H9 (cell line): ENCODE data around the gene C10orf143. TPM values are rescaled to one million over a fixed set of nuclear protein-coding genes. Genes with fewer than 3 reads are reported as not detected.

Experiments used
- DNase-seq: peaks from one replicate; pipeline ENCODE4 v3.0.0-alpha.2; 2017
- H2AFZ ChIP-seq: one replicate; pipeline ENCODE4 v1.6.1; 2013; ENCODE audit warnings: mild to moderate bottlenecking, low read length, control low read depth, moderate library complexity
- H2AK5ac ChIP-seq: 2 replicates; pipeline ENCODE4 v1.6.1; 2013; ENCODE audit warnings: low read length, control low read depth, mixed read lengths; ENCODE audit not compliant: insufficient read length
- H2BK120ac ChIP-seq: one replicate; pipeline ENCODE4 v1.6.1; 2013; ENCODE audit warnings: low read depth, mild to moderate bottlenecking, low read length, control low read depth, inconsistent platforms; ENCODE audit not compliant: poor library complexity, severe bottlenecking
- H2BK12ac ChIP-seq: 2 replicates; pipeline ENCODE4 v1.6.1; 2013; ENCODE audit warnings: low read length, control low read depth, mixed read lengths, low read depth; ENCODE audit not compliant: insufficient read length
- H2BK15ac ChIP-seq: 2 replicates; pipeline ENCODE4 v1.6.1; 2013; ENCODE audit warnings: low read depth, low read length, control low read depth
- H2BK20ac ChIP-seq: one replicate; pipeline ENCODE4 v1.6.1; 2013; ENCODE audit warnings: low read depth, mild to moderate bottlenecking, low read length, control low read depth, inconsistent platforms; ENCODE audit not compliant: poor library complexity, severe bottlenecking
- H2BK5ac ChIP-seq: 2 replicates; pipeline ENCODE4 v1.6.1; 2013; ENCODE audit warnings: low read length, control low read depth, mixed read lengths; ENCODE audit not compliant: insufficient read length
- H3K14ac ChIP-seq: 2 replicates; pipeline ENCODE4 v1.6.1; 2013; ENCODE audit warnings: low read length, control low read depth; ENCODE audit not compliant: insufficient read depth
- H3K18ac ChIP-seq: 2 replicates; pipeline ENCODE4 v1.6.1; 2013; ENCODE audit warnings: low read depth, mild to moderate bottlenecking, mixed read lengths, low read length, control low read depth; ENCODE audit not compliant: insufficient read length
- H3K23ac ChIP-seq: 2 replicates; pipeline ENCODE4 v1.6.1; 2013; ENCODE audit warnings: low read length, control low read depth, mixed read lengths, low read depth; ENCODE audit not compliant: insufficient read length
- H3K23me2 ChIP-seq: 2 replicates; pipeline ENCODE4 v1.6.1; 2013; ENCODE audit warnings: low read depth, mild to moderate bottlenecking, mixed read lengths, low read length, control low read depth; ENCODE audit not compliant: insufficient read length, poor library complexity, severe bottlenecking
- H3K27ac ChIP-seq: 2 replicates; pipeline ENCODE4 v1.5.1; 2013; ENCODE audit warnings: low read length, control low read depth, mixed read lengths, low read depth; ENCODE audit not compliant: insufficient read length
- H3K27me3 ChIP-seq: 2 replicates; pipeline ENCODE4 v1.6.1; 2013; ENCODE audit warnings: low read length, control low read depth, inconsistent platforms; ENCODE audit not compliant: insufficient read depth
- H3K4ac ChIP-seq: 2 replicates; pipeline ENCODE4 v1.6.1; 2013; ENCODE audit warnings: low read depth, mild to moderate bottlenecking, control low read depth, inconsistent platforms, low read length, moderate library complexity
- H3K4me1 ChIP-seq: 2 replicates; pipeline ENCODE4 v1.6.1; 2013; ENCODE audit warnings: low read length, control low read depth, inconsistent platforms; ENCODE audit not compliant: insufficient read depth
- H3K4me2 ChIP-seq: 2 replicates; pipeline ENCODE4 v1.6.1; 2013; ENCODE audit warnings: low read length, control low read depth, mixed read lengths; ENCODE audit not compliant: insufficient read length, insufficient read depth
- H3K56ac ChIP-seq: 2 replicates; pipeline ENCODE4 v1.6.1; 2013; ENCODE audit warnings: low read depth, mild to moderate bottlenecking, mixed read lengths, low read length, control low read depth; ENCODE audit not compliant: insufficient read length
- H3K79me1 ChIP-seq: 2 replicates; pipeline ENCODE4 v1.6.1; 2013; ENCODE audit warnings: low read depth, mild to moderate bottlenecking, moderate library complexity, low read length, control low read depth, inconsistent platforms; ENCODE audit not compliant: insufficient read depth, poor library complexity, severe bottlenecking
- H3K79me2 ChIP-seq: 2 replicates; pipeline ENCODE4 v1.6.1; 2013; ENCODE audit warnings: low read length, control low read depth, inconsistent platforms; ENCODE audit not compliant: insufficient read depth
- H3K9ac ChIP-seq: 2 replicates; pipeline ENCODE4 v1.6.1; 2013; ENCODE audit warnings: low read length, control low read depth, mixed read lengths; ENCODE audit not compliant: insufficient read length; ENCODE audit errors: extremely low read depth
- H3K9me3 ChIP-seq: one replicate; pipeline ENCODE4 v1.6.1; 2013; ENCODE audit warnings: low read depth, low read length, inconsistent platforms; ENCODE audit not compliant: control insufficient read depth
- H3T11ph ChIP-seq: one replicate; pipeline ENCODE4 v1.6.1; 2013; ENCODE audit warnings: mild to moderate bottlenecking, low read length, control low read depth, inconsistent platforms
- H4K20me1 ChIP-seq: one replicate; pipeline ENCODE4 v1.6.1; 2013; ENCODE audit not compliant: control insufficient read depth, insufficient read length, insufficient read depth
- H4K5ac ChIP-seq: 2 replicates; pipeline ENCODE4 v1.6.1; 2013; ENCODE audit warnings: low read depth, mild to moderate bottlenecking, mixed read lengths, low read length, control low read depth; ENCODE audit not compliant: insufficient read length
- H4K8ac ChIP-seq: replicated peaks from 2 replicates; pipeline ENCODE4 v1.6.1; 2013; ENCODE audit warnings: low read length, control low read depth, mixed read lengths, low read depth; ENCODE audit not compliant: insufficient read length
- H4K91ac ChIP-seq: 2 replicates; pipeline ENCODE4 v1.6.1; 2013; ENCODE audit warnings: low read depth, mild to moderate bottlenecking, moderate library complexity, mixed read lengths, low read length, control low read depth; ENCODE audit not compliant: insufficient read length
- H3K27ac Mint-ChIP-seq, 3 experiments: 2 replicates in 2 of 3; 3 replicates in 1 of 3; pipeline ENCODE4 v1.8.0; 2020 to 2021; ENCODE audit warnings: mixed read lengths in 3 of 3, mild to moderate bottlenecking in 1 of 3, moderate library complexity in 1 of 3
- H3K27me3 Mint-ChIP-seq: 2 replicates; pipeline ENCODE4 v1.8.0; 2021; ENCODE audit warnings: low read depth, mild to moderate bottlenecking, moderate library complexity, mixed read lengths
- H3K36me3 Mint-ChIP-seq, 3 experiments: 2 replicates in 2 of 3; 3 replicates in 1 of 3; pipeline ENCODE4 v1.8.0; 2020 to 2021; ENCODE audit warnings: low read depth in 3 of 3, mixed read lengths in 3 of 3; ENCODE audit not compliant: insufficient read depth in 1 of 3
- H3K4me1 Mint-ChIP-seq, 2 experiments: 2 replicates each; pipeline ENCODE4 v1.8.0; 2020; ENCODE audit warnings: mixed read lengths in 2 of 2
- H3K4me3 Mint-ChIP-seq, 2 experiments: 2 replicates in 1 of 2; 3 replicates in 1 of 2; pipeline ENCODE4 v1.8.0; 2020 to 2021; ENCODE audit warnings: mild to moderate bottlenecking in 2 of 2, mixed read lengths in 2 of 2, moderate library complexity in 1 of 2
- H3K9me3 Mint-ChIP-seq, 2 experiments: 2 replicates in 1 of 2; 3 replicates in 1 of 2; pipeline ENCODE4 v1.8.0; 2020; ENCODE audit warnings: mild to moderate bottlenecking in 2 of 2, mixed read lengths in 2 of 2, moderate library complexity in 1 of 2
- CTCF ChIP-seq: fragments of 200-600 bp; sonication (generic); conservative IDR thresholded peaks from 3 replicates; pipeline ENCODE4 v1.8.0; 2021; ENCODE audit warnings: antibody characterized with exemption, mild to moderate bottlenecking
- WGBS: extraction: QIAGEN DNeasy Blood & Tissue Kit; methylation state at CpG from one replicate; pipeline ENCODE4 v1.1.7; 2013; ENCODE audit warnings: missing lambda C conversion rate, low lambda C conversion rate, mixed read lengths; ENCODE audit not compliant: insufficient read length; ENCODE audit errors: extremely low coverage; 5-methylcytosine and 5-hydroxymethylcytosine counted together
- total RNA-seq: library from RNA; stranded (reverse); gene quantifications from 2 replicates; pipeline ENCODE4 v1.2.1, GENCODE V29; 2021

Gene C10orf143
- total RNA-seq, 1 experiment from 2014 or later, result 0.94 TPM

- Histone ChIP-seq H3K9ac (no peak overlapping the region), H3K27ac (no peak overlapping the region), H2BK20ac (no peak overlapping the region), H2AFZ (no peak overlapping the region), H2BK120ac (no peak overlapping the region), H3K23me2 (peaks cover 10% of the 10 kb centered on the region), H3K79me2 (peaks cover 43% of the 10 kb centered on the region; the same call in 1 of the 2 replicates), H3K4ac (no peak overlapping the region), H3K79me1 (peaks cover 10% of the 10 kb centered on the region), H2AK5ac (no peak overlapping the region), H3K4me1 (peaks cover 7% of the 10 kb centered on the region; the same call in 1 of the 2 replicates), H3K23ac (no peak overlapping the region), H4K20me1 (no peaks in the 10 kb centered on the region), H3K18ac (no peak overlapping the region), H3T11ph (no peak overlapping the region), H3K27me3 (no peaks in the 10 kb centered on the region), H4K8ac (no peak overlapping the region), H3K14ac (no peak overlapping the region), H3K56ac (no peak overlapping the region), H4K5ac (no peak overlapping the region), H3K4me2 (no peak overlapping the region), H2BK15ac (no peak overlapping the region), H4K91ac (no peak overlapping the region), H2BK5ac (no peak overlapping the region), H2BK12ac (no peak overlapping the region), H3K9me3 (no peaks in the 10 kb centered on the region)
- no peak overlapping the region for H3K4me3 Mint-ChIP-seq
- DNase-seq, result no peak
- peaks cover 12 to 35% (median 19%) of the 10 kb centered on the region in 3 experiments for H3K36me3 Mint-ChIP-seq
- no CpG with 5 or more reads among the region's 1 CpG for WGBS
- no peak for TF ChIP-seq CTCF
- no peak overlapping the region for H3K27ac Mint-ChIP-seq
- H3K27me3 Mint-ChIP-seq, result no peaks in the 10 kb centered on the region
- H3K9me3 Mint-ChIP-seq, result no peaks in the 10 kb centered on the region
- peaks cover 22 to 26% of the 10 kb centered on the region in 2 experiments for H3K4me1 Mint-ChIP-seq
Observed at GRCh38 chr10:130140425-130140824, 29.8 kb upstream of the C10orf143 start.
